Measurements from ENCODE around the gene SKOR2. TPM values are rescaled to one million over a fixed set of nuclear protein-coding genes. Genes with fewer than 3 reads are reported as not detected.

Gene SKOR2
- total RNA-seq, result not detected in 2 replicates

GRCh38 chr18:47251289-47252120 lies at the start of gene SKOR2:
SKOR2 (minus strand) TSS chr18:47251660; CDS start chr18:47249183, 2,477 bp downstream.

DNA sequence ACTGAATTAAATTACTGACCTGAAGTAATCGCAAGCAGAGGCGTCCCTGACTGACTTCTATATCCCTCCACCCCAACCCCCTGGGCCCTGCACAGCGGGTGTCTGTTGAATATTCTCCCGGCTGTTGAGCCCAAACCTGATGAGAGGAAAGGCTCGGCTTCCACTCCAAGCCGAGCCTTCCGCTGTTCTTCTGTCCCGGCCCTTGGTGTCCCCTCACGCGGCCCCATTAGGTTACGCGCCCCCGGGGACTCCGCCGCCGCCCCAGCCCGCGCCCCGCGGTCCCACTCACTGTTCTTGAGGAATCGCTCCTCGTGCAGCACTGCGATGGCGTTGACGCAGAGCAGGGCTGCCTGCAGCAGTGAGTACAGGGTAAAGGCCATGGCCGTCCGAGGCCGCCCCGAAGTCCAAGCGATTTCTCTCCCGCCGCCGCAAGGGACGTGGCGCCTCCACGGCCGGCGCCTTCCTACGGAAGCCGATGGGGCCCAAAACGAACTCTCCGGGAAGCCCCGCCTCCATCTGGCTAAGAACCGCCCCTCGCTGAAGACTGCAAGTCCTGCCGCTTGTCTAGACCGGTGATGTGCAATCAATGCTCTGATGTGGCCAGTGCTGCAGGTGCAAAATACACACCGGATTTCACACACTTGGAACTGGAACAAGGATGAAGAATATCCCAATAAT lies 75.4 kb downstream of the SKOR2 start, which contains the start of gene IER3IP1:
TSS of gene IER3IP1 (minus strand) at position 467 of the 678 bp plus-strand sequence. CDS start at position 380, 87 bp downstream.

Other genes with a start within 250 kb of the SKOR2 start
- not detected in 2 replicates for gene ELOA2, start 216.0 kb downstream of the SKOR2 start, total RNA-seq
- gene HDHD2, start 101.2 kb downstream of the SKOR2 start, total RNA-seq, result 9.4 and 15.8 TPM in 2 replicates
- gene IER3IP1, start 75.3 kb downstream of the SKOR2 start, total RNA-seq, result 28.1 and 30.5 TPM in 2 replicates

Data from epithelial cell of umbilical artery (primary cell).